GM18498 (cell line): Measurements from ENCODE around the gene SRSF7.
A peak's percentile ranks its signal among the peaks of the same experiment; 100 is the strongest.
"Not testable (repeated sequence)": the region's sequence is repeated elsewhere in the genome, so short reads cannot be mapped to it uniquely, and the experiment has no call there.

Source experiments
- ATAC-seq: cut with Tn5 transposase; IDR thresholded peaks from one replicate; pipeline ENCODE4 v1.9.1; 2021; ENCODE audit warnings: mild to moderate bottlenecking, moderate library complexity; ENCODE audit not compliant: unreplicated experiment

The SRSF7 gene

DNA sequence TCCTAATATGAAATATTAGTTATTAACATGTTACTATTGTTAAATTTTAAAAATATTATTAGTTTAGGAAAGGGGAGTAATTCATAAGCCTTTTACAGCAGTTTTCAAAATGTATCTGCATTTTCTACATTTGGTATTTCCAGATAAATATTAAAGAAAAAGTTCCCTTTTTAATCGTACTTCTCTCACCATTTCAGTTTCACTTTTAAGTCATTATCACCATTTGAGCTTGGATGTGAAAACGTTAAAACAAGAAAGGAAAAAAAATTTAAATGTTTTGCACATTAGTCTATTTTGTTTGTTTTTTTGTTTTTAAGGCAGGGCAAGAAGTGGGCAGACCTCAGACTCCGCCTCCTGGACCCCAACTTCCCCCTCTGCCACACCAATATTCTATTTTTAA is 3.3 kb upstream of the SRSF7 start:
- no peak for ATAC-seq

DNA sequence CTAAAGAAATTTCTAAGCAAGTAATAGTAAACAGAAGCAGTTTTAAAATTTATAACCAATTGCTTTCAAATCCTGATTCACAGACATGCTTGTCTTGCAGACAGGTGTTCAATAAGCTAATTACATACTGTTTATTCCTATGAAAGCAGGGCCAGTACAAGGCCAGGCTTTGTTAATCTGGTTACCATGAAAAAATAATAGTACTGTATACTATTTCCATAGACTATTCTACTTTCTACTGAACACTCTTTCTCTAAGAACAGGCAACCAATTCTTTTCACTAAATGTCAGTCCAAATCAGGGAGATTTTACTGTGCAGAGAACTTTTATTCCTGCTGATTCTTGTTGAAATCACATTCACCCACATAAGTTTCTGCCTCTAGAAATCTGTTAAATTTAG is 2.9 kb upstream of the SRSF7 start:
- ATAC-seq: no peak

DNA sequence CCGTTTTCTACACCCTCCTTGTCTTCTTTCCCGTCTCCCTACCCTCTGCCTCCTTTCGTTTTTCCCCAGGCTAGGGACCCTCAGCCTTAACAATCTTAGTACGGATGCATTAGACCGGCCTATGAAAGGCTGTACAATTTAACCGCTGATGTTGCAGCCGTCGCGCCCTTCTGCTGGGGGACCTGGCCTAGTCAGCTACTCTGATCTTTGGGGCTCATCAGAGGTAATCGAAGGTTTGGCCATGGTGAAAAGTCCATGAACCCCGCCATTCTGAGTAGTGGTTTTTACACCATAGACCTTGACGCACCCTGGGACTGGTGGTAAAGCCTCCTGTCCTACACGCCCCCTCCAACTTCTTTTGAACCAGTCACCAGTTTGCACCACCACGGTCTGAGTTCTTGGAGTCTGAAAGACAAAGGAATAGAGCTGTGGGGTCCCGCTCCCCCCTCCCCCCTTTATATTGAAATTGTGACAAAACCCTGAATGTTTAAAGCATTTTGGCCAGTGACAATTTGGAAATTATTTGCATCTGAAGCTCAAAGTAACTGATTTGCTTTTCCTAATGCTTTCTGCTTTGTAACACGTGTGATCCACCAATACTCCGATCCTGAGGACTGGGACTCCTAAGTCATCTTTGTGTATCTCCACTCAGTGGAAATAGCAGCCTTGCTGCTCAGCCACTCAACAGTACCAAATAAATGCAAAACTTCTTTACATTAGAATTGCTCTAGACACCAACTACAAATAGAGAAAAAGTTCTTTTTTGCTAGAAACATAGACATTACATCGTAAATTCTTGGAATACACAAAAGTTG is 642 bp upstream of the SRSF7 start:
- ATAC-seq: no peak

DNA sequence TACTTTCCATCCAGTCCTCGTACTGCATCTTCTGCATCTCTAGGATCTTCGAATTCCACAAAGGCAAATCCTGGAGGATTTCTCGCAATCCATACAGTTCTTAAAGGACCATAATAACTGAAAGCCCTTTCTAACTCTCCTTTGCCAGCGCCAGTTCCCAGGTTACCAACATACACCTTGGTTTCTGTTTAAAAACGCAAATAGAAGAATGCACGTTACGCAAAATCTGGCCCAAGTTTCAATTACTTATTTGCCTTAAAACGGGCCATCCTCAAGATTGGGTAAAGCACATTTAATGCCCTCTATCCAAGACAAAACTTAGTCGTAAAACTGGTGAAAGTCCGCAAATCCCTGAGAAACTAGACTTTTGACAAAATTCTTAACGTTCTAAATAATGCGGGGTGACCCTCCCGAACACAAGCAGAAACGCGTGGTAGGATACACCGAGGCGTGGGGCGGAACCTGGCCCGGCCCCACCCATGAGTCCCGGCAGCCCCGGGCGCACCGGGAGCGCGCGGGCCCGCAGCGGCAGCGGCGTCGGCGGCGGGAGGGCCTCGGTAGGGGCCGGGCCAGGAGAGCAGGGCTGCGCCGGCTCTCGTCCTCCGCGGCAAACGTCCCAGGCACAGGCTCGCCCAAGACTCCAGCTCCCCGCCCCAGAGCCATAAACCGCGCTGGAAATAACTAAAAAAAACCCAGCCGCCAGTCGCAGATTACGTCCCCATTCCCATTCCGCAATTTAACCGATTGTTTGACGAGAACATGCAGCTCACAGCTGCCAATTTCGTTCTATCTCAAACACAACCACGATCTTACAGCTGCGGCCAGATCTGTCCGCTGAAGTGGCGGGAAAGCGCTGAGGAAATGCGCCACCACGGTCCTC is 910 bp downstream of the SRSF7 start:
- peak; percentile 40 for ATAC-seq

DNA sequence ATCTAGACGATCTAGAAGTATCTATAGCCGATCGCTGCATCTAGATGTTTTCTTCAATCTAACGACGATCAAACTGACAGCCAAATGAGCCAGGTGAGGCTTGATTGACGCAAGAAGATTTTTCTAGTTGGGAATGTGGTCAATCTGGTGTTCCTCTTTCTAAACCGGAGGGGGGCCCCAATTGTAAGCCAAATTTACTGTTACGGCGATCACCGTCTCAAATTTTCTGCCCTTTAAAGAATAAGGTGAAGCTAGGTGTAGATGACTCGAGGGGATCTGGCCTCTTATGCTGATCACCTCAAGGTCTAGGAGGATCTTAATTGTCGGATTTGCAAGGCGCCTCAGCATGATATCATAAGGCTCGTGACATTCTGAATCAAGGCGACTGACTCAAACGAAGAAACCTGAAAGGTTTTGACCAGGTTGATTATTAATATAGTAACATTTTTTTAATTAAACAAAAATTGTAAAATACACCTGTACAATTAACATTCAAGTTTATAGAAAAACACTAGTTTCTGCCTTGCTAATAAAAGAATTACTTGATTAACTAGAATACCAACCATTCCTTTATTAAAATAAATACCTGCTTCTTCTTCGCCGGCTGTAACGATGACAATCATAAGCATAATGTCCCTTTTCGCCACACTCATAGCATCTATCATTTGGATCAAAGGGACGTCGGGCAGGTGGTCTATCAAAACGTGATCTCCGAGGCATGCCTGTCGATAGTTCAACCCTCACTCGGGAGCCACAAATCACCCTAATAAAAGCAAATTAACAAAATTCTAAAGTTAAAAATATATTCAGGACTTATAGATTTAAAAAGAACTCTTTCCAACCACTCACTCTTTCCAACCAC is 2.0 kb downstream of the SRSF7 start:
- ATAC-seq: no peak

DNA sequence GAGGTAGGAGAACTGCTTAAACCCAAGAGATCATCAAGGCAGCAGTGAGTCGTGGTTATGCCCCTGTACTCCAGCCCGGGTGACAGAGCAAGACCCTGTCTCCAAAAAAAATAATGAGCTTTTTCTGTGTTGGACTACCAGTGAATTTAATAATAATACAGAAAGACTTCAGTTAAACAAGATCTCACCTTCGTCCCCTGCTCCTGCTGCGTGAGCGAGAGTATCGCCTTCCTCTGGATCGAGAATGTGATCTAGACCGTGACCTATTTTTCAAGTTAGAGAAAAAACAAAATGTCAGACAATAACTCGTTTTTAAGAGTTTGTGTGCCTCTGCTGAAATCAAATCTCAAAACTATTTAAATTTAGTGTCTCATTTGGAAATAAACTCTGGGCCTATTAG is 2.8 kb downstream of the SRSF7 start:
- no peak for ATAC-seq

DNA sequence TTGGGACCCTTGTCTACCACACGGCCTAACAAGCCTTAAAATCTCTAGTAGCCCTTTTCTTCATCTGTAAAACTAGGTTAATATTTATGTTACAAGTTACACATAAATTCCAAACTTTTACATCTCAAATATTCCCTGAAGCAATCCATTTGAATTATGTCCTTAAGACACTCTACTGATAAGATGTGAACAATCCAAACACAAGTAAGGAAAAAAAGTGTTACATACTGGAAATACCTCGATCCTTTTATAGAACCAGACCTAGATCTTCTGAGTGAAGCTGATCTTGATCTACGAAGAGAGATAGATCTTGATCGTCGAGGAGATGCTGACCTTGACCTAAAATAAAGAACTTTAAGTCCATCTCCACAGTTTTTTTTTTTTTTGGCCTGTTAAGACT is 3.3 kb downstream of the SRSF7 start:
- ATAC-seq: no peak

DNA sequence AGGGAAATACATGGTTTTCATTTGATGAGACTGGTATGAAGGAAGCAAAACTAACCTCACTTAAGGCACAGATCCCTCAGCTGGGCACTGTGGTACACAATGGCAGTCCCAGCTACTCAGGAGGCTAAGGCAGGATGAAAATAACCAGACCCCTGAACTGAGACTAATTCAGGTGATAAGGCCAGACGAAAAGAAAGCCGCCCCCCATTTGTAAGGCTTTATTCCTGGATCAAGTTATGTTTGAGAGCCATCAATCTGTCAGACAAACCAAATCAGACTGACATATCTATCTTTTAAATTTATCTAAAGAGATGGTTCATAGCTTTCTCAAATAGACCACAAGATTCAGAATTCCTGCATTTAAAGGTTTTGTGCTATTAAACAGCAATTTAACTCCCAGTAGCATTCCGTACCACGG is 4.1 kb downstream of the SRSF7 start:
- no peak for ATAC-seq

DNA sequence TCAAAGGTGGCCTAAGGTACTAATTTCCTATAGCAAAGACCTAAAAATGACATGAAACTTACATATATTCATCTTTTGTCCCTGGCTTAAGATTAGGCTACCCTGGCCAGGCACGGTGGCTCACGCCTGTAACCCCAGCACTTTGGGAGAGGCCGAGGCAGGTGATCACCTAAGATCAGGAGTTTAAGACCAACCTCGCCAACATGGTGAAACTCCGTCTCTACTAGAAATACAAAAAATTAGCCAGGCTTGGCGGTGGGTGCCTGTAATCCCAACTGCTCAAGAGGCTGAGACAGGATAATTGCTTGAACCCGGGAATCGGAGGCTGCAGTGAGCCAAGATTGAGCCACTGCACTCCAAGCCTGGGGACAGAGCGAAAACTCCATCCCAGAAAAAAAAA is 5.9 kb downstream of the SRSF7 start:
- no peak for ATAC-seq

DNA sequence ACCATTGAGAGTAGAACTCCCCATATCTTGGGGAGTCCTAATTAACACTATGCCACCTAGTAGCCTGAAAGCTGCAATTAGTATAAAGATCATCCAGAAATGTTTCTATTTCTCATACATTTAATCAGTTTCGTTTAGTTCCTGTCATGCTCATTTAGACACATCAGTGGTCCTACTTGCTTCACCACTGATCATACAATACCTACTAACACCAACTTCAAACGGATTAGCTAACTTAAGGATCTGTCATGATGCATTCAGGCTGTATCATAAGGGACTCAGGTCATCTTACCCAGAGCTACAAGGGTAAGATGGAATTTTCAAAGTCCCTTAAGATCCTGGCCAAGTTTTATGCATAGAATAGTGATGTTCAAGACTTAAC is 6.8 kb downstream of the SRSF7 start:
- ATAC-seq: no peak

DNA sequence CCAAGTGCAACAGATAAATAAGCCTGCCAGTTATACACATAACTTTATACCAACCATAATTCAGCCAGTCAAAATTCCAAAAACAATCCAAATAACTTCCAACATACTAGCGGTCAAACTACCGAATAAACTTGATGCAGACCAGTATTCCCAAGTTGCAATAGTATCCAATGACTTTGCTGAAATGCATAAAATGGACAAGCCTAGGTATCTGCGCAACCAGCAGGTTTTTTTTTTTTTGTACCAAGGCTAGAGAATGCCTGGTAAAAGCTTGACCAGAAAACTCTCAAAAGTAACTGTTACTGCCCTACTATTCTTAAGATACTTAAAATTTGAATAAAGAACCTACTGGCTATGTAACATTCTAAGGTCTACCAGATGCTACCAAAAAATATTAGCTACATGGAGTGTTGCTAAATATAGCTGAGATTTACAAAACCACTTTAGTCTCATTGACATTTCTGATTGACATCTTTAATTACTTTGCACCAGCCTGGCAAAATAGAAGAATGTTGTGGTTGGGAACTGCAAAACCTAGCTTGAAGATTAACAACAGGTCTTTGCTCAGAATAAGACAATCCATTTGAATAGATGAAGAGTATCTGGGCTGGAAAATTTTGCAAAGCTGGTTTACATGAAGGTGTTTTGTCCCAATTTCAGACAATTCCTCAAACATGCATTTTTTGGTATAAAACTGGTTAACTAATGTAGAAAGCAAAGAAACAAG is 7.3 kb downstream of the SRSF7 start:
- no peak for ATAC-seq

DNA sequence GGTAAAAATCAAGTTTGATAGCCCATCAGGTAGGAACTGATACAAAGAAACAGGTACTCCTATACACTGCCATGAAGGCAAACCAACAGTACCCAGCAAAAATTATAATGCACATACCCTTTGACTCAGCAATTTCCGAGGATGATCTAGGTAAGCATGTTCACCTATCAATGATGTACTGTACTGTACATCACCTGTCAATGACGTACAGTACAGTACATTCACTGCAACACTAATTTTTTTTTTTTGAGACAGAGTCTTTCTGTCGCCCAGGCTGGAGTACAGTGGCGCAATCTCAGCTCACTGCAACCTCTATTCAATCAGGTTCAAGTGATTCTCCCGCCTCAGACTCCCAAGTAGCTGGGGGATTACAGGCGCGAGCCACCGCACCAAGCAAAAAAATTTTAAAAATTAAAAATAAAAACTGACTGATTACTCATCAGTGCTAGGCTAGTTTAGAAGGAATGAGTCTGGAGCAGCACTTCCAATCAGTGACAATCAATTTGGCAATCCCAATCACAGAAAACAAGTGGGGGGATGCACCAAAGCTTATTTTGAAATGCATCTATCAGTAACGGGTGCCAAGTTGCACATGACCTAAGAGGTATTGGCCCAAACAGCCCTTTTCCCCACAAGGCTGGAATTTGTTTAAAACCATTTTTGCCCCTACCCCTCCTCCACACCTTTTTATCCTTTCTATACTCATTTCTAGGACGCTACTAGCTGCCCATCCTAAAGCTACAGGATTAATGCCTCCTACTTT is 8.2 kb downstream of the SRSF7 start:
- ATAC-seq: no peak

DNA sequence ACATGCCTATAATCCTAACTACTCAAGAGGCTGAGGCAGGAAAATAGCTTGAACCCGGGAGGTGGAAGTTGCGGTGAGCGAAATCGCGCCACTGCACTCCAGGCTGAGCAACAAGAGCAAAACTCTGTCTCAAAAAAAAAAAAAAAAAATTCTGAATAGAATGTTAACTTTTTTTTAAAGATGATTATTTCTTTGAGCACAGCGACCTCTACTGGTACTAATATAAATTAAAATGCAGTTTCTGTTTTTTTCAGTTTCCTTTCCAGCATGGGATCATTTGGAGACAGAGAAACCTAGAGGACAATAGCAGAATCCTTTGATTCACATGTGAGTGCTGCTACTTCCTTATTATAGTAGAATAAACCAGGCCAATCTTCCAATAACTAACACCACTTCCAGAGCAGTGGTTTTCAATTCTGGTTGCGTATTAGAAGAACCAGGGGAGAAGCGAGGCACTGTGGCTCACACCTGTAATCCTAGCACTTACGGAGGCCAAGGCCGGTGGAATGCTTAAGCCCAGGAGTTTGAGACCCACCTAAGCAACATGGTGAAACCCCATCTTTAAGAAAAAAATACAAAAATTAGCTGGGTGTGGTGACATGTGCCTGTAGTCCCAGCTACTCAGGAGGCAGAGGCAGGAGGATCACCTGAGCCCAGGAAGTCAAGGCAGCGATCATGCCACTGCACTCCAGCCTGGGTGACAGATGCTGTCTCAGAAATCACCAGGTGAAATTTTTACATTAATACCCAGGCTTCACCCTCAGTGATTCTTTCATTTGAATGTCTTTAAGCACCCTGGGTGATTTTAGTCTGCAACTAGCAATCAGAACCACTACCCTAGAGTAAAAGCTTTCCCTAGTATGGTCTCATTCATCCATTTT is 10.1 kb downstream of the SRSF7 start:
- ATAC-seq: no peak

DNA sequence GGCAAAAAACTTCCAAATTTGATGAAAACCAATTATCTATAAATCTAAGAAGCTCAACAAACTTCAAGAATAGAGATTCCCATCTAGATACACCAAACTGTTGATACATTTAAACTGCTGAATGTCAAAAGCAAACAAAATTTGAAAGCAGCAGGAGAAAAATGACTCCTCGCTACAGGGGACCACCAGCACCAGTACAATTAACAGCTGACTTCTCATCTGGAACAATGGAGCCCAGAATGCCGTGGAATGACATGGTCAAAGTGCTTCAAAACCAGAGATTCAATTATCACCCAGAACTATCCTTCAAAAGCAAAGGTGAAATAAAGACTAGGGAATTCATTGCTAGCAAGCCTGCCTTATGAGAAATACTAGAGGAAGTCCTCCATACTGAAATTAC is 11.6 kb downstream of the SRSF7 start:
- ATAC-seq: no peak

DNA sequence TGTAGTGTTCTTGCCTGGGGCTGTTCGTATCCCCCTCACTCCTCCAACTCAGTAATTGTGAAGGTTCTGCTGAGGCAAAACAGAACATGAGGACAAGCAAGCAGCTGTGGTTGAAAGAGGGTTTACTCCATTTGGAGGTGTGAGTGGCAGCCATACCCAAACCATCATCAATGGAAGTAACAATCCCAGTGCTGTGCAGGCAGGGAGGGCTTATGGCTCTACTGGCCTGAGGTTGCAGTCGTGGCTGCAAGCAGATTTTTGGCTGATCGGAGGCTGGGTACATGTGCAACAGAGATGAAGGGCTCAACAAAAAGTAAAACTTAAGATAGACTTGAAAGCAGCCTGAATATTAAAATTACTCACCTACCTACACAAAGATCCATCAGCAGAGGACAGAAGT is 13.2 kb downstream of the SRSF7 start:
- no peak for ATAC-seq

DNA sequence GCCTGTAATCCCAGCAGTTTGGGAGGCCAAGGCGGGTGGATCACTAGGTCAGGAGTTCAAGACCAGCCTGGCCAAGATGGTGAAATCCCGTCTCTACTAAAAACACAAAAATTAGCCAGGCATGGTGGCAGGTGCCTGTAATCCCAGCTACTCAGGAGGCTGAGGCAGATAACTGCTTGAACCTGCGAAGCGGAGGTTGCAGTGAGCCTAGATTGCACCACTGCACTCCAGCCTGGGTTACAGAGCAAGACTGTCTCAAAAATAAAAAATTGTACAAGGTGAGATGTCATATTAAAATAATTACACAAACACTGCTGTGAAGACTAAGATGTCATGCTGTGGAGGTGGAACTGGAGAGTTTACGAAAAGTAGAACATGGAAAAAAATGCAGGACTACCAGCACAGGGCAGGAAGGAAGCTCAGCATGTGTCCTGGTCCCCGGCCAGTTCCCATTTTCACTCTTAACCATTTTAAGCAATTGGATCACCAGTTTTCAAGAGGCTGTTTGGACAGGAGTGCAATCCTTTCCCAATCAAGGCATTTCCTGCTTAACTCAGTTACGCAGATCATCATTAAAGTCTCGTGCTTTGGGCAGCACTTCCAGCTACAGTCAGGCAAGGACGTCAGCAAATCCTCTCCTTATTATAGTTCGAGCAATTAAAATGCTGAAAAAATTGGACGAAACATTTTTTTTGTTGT is 14.0 kb downstream of the SRSF7 start:
- ATAC-seq: not testable (repeated sequence)

DNA sequence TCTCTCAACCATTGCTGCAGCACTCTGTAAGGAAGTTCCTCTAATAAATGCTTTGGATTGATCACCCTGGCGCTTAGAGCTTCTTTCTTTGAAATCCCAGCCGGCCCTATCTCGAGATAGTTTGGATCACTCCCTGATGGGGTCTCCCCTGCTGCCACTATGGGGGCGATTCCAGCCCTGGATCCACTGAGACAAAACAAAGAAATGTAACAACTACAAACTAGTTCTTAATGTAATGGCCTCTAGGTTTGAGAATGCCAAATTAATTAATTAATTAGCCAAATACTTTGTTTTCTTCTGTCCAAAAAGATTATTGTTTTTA is 15.2 kb downstream of the SRSF7 start:
- ATAC-seq: no peak

DNA sequence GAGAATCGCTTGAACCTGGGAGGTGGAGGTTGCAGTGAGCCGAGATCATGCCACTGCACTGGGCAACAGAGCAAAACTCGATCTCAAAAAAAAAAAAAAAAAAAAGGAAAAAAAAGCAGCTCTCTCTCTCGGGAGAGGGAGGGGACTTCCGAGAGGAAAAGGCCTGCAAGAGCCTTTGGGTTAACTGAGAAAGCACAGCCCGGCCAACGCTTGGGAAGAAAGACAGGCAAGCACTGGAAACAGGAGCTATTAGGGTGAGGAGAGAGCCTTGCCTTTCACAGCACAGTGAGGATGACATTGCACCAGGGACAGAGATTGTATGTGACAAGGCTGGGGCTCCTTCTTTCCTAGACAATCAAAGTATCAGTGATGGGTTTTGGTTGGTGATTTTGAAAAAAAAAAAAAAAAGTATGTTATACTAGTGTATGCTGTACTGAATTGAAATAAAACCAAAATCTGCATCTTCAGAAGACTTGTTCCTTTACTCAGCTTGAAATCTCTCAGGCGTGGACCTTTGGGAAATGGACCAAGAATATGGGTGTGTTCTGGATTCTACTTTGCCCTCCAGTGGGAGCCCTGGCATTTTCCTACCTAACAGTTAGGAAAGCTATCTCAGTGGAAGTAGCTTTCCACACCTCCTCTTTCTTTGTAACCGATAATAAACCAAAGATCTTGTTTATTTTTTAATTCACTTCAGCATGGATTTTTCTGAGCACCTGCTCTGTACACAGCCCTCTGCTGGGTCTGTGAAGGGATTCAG is 16.7 kb downstream of the SRSF7 start:
- ATAC-seq: no peak
